Measurements from ENCODE around the gene RASGEF1C.

The RASGEF1C gene

GRCh38 chr5:180119903-180120236 lies 89.1 kb downstream of the RASGEF1C start:
- Histone ChIP-seq H3K36me3 (ENCODE audit: insufficient read depth, low read length) (no peaks in the 10 kb centered on the region), H3K9me3 (ENCODE audit: insufficient read depth, low read depth, low read length) (no peaks in the 10 kb centered on the region), H3K4me3 (ENCODE audit: low read length, poor library complexity, severe bottlenecking) (no peak overlapping the region), H3K4me1 (ENCODE audit: insufficient read depth, low read length, poor library complexity, severe bottlenecking) (no peaks in the 10 kb centered on the region), H3K9me2 (replicated peaks; ENCODE audit: low read depth, low read length) (no peaks in the 10 kb centered on the region), H3F3A (ENCODE audit: low read depth) (no peaks in the 10 kb centered on the region), H2AFZ (ENCODE audit: low read length) (no peak overlapping the region), H3K79me2 (ENCODE audit: insufficient read depth, low read length) (no peaks in the 10 kb centered on the region), H3K27me3 (ENCODE audit: insufficient read depth, low read length, poor library complexity, severe bottlenecking) (no peaks in the 10 kb centered on the region), H4K20me1 (ENCODE audit: insufficient read depth, low read length, poor library complexity, severe bottlenecking) (no peaks in the 10 kb centered on the region), H3K4me2 (ENCODE audit: low read depth, low read length, poor library complexity, severe bottlenecking) (no peak overlapping the region), H3K9ac (ENCODE audit: low read depth, low read length, poor library complexity, severe bottlenecking) (no peak overlapping the region)
- TF ChIP-seq EZH2phosphoT487 (IDR thresholded peaks at IDR 0.05; ENCODE audit: borderline replicate concordance) = no peak
- TF ChIP-seq, protein P1, sequence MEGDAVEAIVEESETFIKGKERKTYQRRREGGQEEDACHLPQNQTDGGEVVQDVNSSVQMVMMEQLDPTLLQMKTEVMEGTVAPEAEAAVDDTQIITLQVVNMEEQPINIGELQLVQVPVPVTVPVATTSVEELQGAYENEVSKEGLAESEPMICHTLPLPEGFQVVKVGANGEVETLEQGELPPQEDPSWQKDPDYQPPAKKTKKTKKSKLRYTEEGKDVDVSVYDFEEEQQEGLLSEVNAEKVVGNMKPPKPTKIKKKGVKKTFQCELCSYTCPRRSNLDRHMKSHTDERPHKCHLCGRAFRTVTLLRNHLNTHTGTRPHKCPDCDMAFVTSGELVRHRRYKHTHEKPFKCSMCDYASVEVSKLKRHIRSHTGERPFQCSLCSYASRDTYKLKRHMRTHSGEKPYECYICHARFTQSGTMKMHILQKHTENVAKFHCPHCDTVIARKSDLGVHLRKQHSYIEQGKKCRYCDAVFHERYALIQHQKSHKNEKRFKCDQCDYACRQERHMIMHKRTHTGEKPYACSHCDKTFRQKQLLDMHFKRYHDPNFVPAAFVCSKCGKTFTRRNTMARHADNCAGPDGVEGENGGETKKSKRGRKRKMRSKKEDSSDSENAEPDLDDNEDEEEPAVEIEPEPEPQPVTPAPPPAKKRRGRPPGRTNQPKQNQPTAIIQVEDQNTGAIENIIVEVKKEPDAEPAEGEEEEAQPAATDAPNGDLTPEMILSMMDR (conservative IDR thresholded peaks at IDR 0.05; ENCODE audit: low read length) = no peak

DNA sequence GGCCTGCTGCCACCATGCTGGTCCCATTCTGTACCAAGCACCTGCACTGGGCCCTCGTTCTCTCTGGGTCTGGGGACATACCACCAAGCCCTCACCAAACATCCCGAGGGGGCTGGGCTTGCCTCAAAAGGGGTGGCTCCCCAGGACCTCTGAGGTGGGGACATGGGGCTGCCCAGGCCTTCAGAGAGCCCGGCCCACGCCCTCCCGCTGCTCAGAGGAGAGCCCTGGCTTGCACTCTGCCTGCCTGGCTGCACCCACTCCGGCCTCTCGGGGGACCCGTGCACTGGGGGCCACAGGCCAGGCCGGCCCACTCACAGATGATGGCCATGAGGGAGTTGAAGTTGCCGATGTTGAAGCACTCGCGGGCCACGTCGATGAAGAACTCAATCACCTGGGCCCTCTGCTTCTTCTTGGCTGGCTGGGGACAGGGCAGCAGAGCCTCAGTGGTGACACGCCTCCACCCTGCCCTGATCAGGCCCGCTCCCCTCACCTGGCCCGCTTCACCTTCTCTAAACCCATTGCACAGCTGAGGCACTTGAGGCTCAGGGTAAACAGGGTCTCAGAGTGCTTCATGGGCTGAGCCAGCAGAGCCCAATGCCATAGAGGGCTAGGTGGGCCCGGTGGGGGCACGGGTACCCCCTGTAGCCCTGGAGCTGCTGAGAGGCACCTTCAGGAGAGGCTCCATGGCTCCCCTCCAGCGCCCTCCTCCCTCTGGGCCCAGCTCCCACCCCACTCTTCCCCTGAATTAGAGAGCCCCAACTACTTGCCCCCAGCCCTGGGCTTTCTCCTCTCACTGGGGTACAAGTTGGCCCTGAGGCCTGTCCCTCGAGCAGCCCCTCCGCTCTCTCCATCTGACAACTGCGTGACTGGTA lies 89.7 kb downstream of the RASGEF1C start:
- TF ChIP-seq, protein P1 (conservative IDR thresholded peaks at IDR 0.05; ENCODE audit: low read length) = no peak
- TF ChIP-seq EZH2phosphoT487 (IDR thresholded peaks at IDR 0.05; ENCODE audit: borderline replicate concordance) = no peak
- no peak overlapping the region for H3K4me2 ChIP-seq (ENCODE audit: low read depth, low read length, poor library complexity, severe bottlenecking)
- no peaks in the 10 kb centered on the region for H3F3A ChIP-seq (ENCODE audit: low read depth)
- no peak overlapping the region for H3K9ac ChIP-seq (ENCODE audit: low read depth, low read length, poor library complexity, severe bottlenecking)
- H3K4me3 ChIP-seq (ENCODE audit: low read length, poor library complexity, severe bottlenecking) = no peak overlapping the region
- H3K9me3 ChIP-seq (ENCODE audit: insufficient read depth, low read depth, low read length) = no peaks in the 10 kb centered on the region
- no peaks in the 10 kb centered on the region for H3K36me3 ChIP-seq (ENCODE audit: insufficient read depth, low read length)
- H3K9me2 ChIP-seq (replicated peaks; ENCODE audit: low read depth, low read length) = no peaks in the 10 kb centered on the region
- no peak overlapping the region for H2AFZ ChIP-seq (ENCODE audit: low read length)
- H4K20me1 ChIP-seq (ENCODE audit: insufficient read depth, low read length, poor library complexity, severe bottlenecking) = no peaks in the 10 kb centered on the region
- no peaks in the 10 kb centered on the region for H3K27me3 ChIP-seq (ENCODE audit: insufficient read depth, low read length, poor library complexity, severe bottlenecking)
- H3K4me1 ChIP-seq (ENCODE audit: insufficient read depth, low read length, poor library complexity, severe bottlenecking) = no peaks in the 10 kb centered on the region
- H3K79me2 ChIP-seq (ENCODE audit: insufficient read depth, low read length) = no peaks in the 10 kb centered on the region

- H3K27me3 ChIP-seq (ENCODE audit: insufficient read depth, low read length, poor library complexity, severe bottlenecking) = no peaks in the 10 kb centered on the region
- TF ChIP-seq EZH2phosphoT487 (IDR thresholded peaks at IDR 0.05; ENCODE audit: borderline replicate concordance) = no peak
- TF ChIP-seq, protein P1 (conservative IDR thresholded peaks at IDR 0.05; ENCODE audit: low read length) = no peak
- no peak overlapping the region for H3K4me3 ChIP-seq (ENCODE audit: low read length, poor library complexity, severe bottlenecking)
- H3K9ac ChIP-seq (ENCODE audit: low read depth, low read length, poor library complexity, severe bottlenecking) = no peak overlapping the region
- no peaks in the 10 kb centered on the region for H4K20me1 ChIP-seq (ENCODE audit: insufficient read depth, low read length, poor library complexity, severe bottlenecking)
- no peak overlapping the region for H3K4me2 ChIP-seq (ENCODE audit: low read depth, low read length, poor library complexity, severe bottlenecking)
- no peaks in the 10 kb centered on the region for H3K79me2 ChIP-seq (ENCODE audit: insufficient read depth, low read length)
- H3K36me3 ChIP-seq (ENCODE audit: insufficient read depth, low read length) = no peaks in the 10 kb centered on the region
- no peaks in the 10 kb centered on the region for H3K9me3 ChIP-seq (ENCODE audit: insufficient read depth, low read depth, low read length)
- H2AFZ ChIP-seq (ENCODE audit: low read length) = no peak overlapping the region
- no peaks in the 10 kb centered on the region for H3K4me1 ChIP-seq (ENCODE audit: insufficient read depth, low read length, poor library complexity, severe bottlenecking)
- no peaks in the 10 kb centered on the region for H3K9me2 ChIP-seq (replicated peaks; ENCODE audit: low read depth, low read length)
- H3F3A ChIP-seq (ENCODE audit: low read depth) = no peaks in the 10 kb centered on the region
Observed at GRCh38 chr5:180118391-180118791, 90.6 kb downstream of the RASGEF1C start.
